Activated naive CD4-positive, alpha-beta T cell treated with anti-CD3 and anti-CD28 coated beads, Interleukin-2, amount 50 U/mL, for 72 hours (primary cell): Measurements from ENCODE around the gene PRKN. TPM values are rescaled to one million over a fixed set of nuclear protein-coding genes. Genes with fewer than 3 reads are reported as not detected.
"Not testable (repeated sequence)": the region's sequence is repeated elsewhere in the genome, so short reads cannot be mapped to it uniquely, and the experiment has no call there.

Source experiments
- ATAC-seq, 2 donors: fragments of 150-1000 bp; cut with Tn5 transposase; 2 replicates each; pipeline ENCODE4 v1.10.0; 2021; ENCODE audit warnings: mild to moderate bottlenecking in 2 of 2, moderate library complexity in 2 of 2
- DNase-seq, 2 donors: peaks; one replicate each; pipeline ENCODE4 v3.0.0; 2021 to 2022; ENCODE audit warnings: low spot score in 2 of 2
- H3K27ac Mint-ChIP-seq, 2 donors: one replicate each; pipeline ENCODE4 v1.8.0; 2022; ENCODE audit warnings: mild to moderate bottlenecking in 2 of 2, mixed read lengths in 2 of 2
- H3K36me3 Mint-ChIP-seq, 2 donors: one replicate each; pipeline ENCODE4 v1.8.0; 2022; ENCODE audit warnings: mixed read lengths in 2 of 2
- H3K9me3 Mint-ChIP-seq, 2 donors: one replicate each; pipeline ENCODE4 v1.8.0; 2022; ENCODE audit warnings: mixed read lengths in 2 of 2
- total RNA-seq, 2 donors: library from RNA; stranded (reverse); gene quantifications; one replicate each; pipeline ENCODE4 v1.2.3, GENCODE V29; 2022

Gene PRKN
- total RNA-seq, 2 donors from 2014 or later: 0.57 to 4.1 TPM

- ATAC-seq (no peak), DNase-seq (no peak)
- H3K36me3 Mint-ChIP-seq: no peaks in the 10 kb centered on the region
- peaks cover 0 to 5% of the 10 kb centered on the region in 2 donors for H3K9me3 Mint-ChIP-seq
- no peak overlapping the region for H3K27ac Mint-ChIP-seq
Measured at GRCh38 chr6:161498881-161499280, 1228.7 kb downstream of the PRKN start.

- no peak overlapping the region for H3K27ac Mint-ChIP-seq
- ATAC-seq (no peak), DNase-seq (no peak)
- H3K36me3 Mint-ChIP-seq: no peaks in the 10 kb centered on the region
- peaks cover 0 to 5% of the 10 kb centered on the region in 2 donors for H3K9me3 Mint-ChIP-seq
Measured at GRCh38 chr6:161498359-161498758, 1229.2 kb downstream of the PRKN start.

GRCh38 chr6:161496941-161497340 is 1230.6 kb downstream of the PRKN start:
- no peak for DNase-seq
- Mint-ChIP-seq H3K9me3 (peaks cover 0 to 5% of the 10 kb centered on the region in 2 donors), H3K27ac (no peak overlapping the region), H3K36me3 (no peaks in the 10 kb centered on the region)
- ATAC-seq: no peak

GRCh38 chr6:161496271-161496670 is 1231.3 kb downstream of the PRKN start:
- not testable (repeated sequence) for DNase-seq, H3K9me3 Mint-ChIP-seq, H3K27ac Mint-ChIP-seq, ATAC-seq, H3K36me3 Mint-ChIP-seq

- no peak for ATAC-seq
- Mint-ChIP-seq H3K9me3 (peaks cover 0 to 5% of the 10 kb centered on the region in 2 donors), H3K36me3 (no peaks in the 10 kb centered on the region), H3K27ac (no peak overlapping the region)
- no peak for DNase-seq
Measured at GRCh38 chr6:161494566-161494965, 1233.0 kb downstream of the PRKN start.

- no peak for DNase-seq
- Mint-ChIP-seq H3K27ac (no peak overlapping the region), H3K36me3 (no peaks in the 10 kb centered on the region), H3K9me3 (peaks cover 0 to 5% of the 10 kb centered on the region in 2 donors)
- no peak for ATAC-seq
Measured at GRCh38 chr6:161493576-161494118, 1233.9 kb downstream of the PRKN start.

GRCh38 chr6:161489626-161490306 is 1237.8 kb downstream of the PRKN start:
- Mint-ChIP-seq H3K36me3 (peaks cover 0 to 5% of the 10 kb centered on the region in 2 donors), H3K27ac (no peak overlapping the region), H3K9me3 (peaks cover 4% of the 10 kb centered on the region in 2 donors)
- ATAC-seq (no peak), DNase-seq (no peak)

GRCh38 chr6:161487694-161488093 is 1239.9 kb downstream of the PRKN start:
- ATAC-seq (no peak), DNase-seq (no peak)
- Mint-ChIP-seq H3K9me3 (peaks cover 4% of the 10 kb centered on the region in 2 donors), H3K36me3 (peaks cover 0 to 5% of the 10 kb centered on the region in 2 donors), H3K27ac (peak overlapping the region in 1 of 2 donors; percentile 14)

GRCh38 chr6:161487217-161487531 is 1240.4 kb downstream of the PRKN start:
- H3K27ac Mint-ChIP-seq: no peak overlapping the region
- ATAC-seq (no peak), DNase-seq (no peak)
- H3K36me3 Mint-ChIP-seq: peaks cover 0 to 5% of the 10 kb centered on the region in 2 donors
- H3K9me3 Mint-ChIP-seq: peaks cover 4% of the 10 kb centered on the region in 2 donors

GRCh38 chr6:161486361-161487216 is 1241.0 kb downstream of the PRKN start:
- no peak for ATAC-seq
- DNase-seq: no peak

GRCh38 chr6:161482517-161482858 is 1245.1 kb downstream of the PRKN start:
- no peak for ATAC-seq
- no peak for DNase-seq
- Mint-ChIP-seq H3K9me3 (no peaks in the 10 kb centered on the region), H3K36me3 (no peaks in the 10 kb centered on the region), H3K27ac (no peak overlapping the region)

More at GRCh38 chr6:161486361-161487216, 1241.0 kb downstream of the PRKN start:
- Mint-ChIP-seq H3K27ac (no peak overlapping the region), H3K9me3 (peaks cover 4% of the 10 kb centered on the region in 2 donors), H3K36me3 (peaks cover 0 to 5% of the 10 kb centered on the region in 2 donors)

GRCh38 chr6:161481786-161482516 is 1245.6 kb downstream of the PRKN start:
- Mint-ChIP-seq H3K27ac (no peak overlapping the region), H3K9me3 (no peaks in the 10 kb centered on the region), H3K36me3 (no peaks in the 10 kb centered on the region)
- no peak for ATAC-seq
- DNase-seq: no peak

- Mint-ChIP-seq H3K9me3 (no peaks in the 10 kb centered on the region), H3K36me3 (no peaks in the 10 kb centered on the region), H3K27ac (no peak overlapping the region)
- no peak for DNase-seq
- no peak for ATAC-seq
Measured at GRCh38 chr6:161480421-161481155, 1247.0 kb downstream of the PRKN start.

- H3K9me3 Mint-ChIP-seq: no peaks in the 10 kb centered on the region
- H3K36me3 Mint-ChIP-seq: no peaks in the 10 kb centered on the region
- no peak for ATAC-seq
- no peak overlapping the region for H3K27ac Mint-ChIP-seq
- no peak for DNase-seq
Measured at GRCh38 chr6:161479376-161479775, 1248.2 kb downstream of the PRKN start.

- Mint-ChIP-seq H3K9me3 (no peaks in the 10 kb centered on the region), H3K36me3 (no peaks in the 10 kb centered on the region), H3K27ac (no peak overlapping the region)
- no peak for ATAC-seq
- DNase-seq: no peak
Measured at GRCh38 chr6:161477876-161478425, 1249.6 kb downstream of the PRKN start.

GRCh38 chr6:161476711-161477110 is 1250.9 kb downstream of the PRKN start:
- ATAC-seq (no peak), DNase-seq (no peak)
- H3K36me3 Mint-ChIP-seq: no peaks in the 10 kb centered on the region
- H3K9me3 Mint-ChIP-seq: no peaks in the 10 kb centered on the region
- no peak overlapping the region for H3K27ac Mint-ChIP-seq
